GM19452 (cell line): ENCODE data around the gene MYL5.
"Not testable (repeated sequence)": the region's sequence is repeated elsewhere in the genome, so short reads cannot be mapped to it uniquely, and the experiment has no call there.

Source experiments
- ATAC-seq: cut with Tn5 transposase; IDR thresholded peaks from one replicate; pipeline ENCODE4 v1.9.1; 2021; ENCODE audit not compliant: unreplicated experiment

MYL5 gene

DNA sequence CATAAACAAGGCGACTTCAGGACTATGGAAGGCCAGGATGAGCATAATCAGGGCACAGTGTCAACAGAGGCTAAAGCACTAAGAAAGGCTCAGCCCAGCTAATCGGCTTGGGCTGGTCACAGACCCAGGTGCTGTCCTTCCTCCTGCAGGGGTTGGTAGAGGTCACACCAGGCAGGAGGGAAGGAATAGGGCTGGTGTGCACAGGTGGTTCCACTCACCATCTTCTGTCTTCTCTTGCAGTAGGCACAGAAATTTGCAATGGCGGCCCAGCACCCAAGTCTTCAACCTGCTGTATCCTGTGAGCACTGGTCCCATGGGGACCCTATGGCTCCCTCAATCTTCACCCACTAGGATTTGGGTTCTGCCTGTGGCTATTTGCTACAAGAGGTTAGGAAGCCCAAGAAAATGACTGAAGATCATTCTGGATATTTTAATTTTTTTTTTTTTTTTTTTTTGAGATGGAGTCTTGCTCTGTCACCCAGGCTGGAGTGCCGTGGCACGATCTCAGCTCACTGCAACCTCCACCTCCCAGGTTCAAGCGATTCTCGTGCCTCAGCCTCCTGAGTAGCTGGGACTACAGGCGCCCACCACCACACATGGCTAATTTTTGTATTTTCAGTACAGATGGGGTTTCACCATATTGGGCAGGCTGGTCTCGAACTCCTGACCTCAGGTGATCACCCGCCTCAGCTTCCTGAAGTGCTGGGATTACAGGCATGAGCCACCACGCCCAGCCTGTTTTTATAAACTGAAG, 4.4 kb upstream of the MYL5 start:
- ATAC-seq = not testable (repeated sequence)

DNA sequence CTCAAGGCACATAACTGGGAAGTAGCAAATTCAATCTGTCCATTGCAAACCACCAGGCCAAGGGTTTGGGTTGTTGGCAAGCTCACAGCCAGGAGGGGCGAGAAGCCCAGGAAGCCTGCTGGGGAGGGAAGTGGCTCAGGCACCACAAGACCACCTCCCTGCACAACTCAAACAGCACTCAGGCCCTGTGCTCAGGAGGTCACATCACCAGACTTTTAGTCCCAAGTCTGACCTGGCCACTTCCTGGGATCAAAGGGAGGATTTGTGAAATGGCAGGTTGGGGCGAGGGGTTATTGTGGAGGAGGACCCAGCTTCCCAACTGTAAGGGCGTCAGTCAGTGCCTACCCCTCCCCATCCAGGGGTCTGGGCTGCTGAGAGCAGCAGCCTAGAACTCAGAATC, 2.6 kb upstream of the MYL5 start:
- ATAC-seq = no peak

DNA sequence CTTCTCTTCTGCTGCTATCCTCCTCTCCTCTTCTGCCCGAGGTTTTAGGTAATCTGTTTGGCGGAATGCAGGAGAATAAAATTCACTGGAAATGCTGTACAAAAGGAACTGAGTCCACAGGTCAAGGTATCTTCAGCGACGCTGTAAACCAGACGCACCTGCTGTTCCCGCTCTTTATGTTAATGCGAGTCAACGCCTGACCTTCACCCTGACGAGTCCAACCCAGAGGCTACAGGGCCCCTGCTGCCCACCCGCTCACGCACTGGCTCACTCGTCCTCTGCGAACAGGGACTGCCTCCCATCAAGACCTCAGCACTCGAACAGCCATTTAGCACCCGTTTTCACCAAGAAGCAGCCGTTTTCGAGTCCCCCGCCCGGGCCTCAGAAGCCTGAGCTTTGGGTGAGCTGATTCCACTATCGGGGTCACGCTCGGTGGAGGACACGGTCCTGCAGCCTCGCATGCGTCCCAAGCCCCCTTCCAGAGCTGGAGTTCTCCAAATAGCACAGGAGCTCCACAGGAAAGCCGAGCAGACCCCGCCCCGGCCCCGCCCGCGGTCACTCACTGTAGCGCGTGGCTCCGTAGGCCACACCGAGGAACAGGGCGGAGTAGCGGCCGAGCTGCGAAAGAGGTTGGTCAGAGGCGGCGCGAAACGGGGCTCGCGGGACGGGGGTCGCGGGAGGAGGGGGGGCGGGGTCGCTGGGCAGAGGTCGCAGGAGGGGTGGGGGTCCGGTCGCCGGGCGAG, 822 bp upstream of the MYL5 start:
- ATAC-seq = no peak

GRCh38 chr4:675036-675882, 917 bp downstream of the MYL5 start:
- peak; percentile 6 for ATAC-seq

GRCh38 chr4:675980-676870, 1.9 kb downstream of the MYL5 start:
- ATAC-seq = no peak

- ATAC-seq = no peak
Measured at GRCh38 chr4:676871-677235, 2.5 kb downstream of the MYL5 start.

- ATAC-seq = no peak
Measured at GRCh38 chr4:677431-678293, 3.3 kb downstream of the MYL5 start.

DNA sequence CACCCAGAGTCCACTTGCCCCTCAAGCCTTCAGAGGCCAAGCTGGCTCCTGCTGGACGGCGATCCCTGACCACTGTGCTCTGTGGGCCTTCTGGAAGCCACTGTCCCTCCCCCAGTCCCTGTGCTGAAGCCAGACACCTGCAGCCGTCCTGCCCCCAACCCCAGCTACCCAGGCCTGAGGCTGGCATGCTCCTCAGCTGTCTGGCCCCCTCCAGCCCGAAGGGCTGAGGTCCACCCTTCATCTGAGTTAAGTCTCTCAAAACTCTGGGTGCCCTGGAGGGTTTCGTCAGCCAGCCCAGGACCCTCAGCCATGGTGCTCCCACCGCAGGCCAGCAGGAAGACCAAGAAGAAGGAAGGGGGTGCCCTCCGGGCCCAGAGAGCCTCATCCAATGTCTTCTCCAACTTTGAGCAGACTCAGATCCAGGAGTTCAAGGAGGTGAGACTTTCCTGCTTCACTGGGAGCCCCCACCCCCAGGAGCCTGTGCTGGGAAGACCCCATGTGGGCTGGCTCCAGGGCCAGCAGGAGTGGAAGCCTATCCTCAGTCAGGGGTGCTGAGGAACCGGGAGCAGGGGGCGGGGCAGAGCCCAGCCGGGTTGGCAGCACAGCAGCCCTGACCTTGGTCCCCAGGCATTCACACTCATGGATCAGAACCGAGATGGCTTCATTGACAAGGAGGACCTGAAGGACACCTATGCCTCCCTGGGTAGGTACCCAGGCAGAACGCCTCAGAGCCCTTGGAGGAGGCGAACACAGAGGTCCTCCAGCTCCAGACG, 4.2 kb downstream of the MYL5 start:
- no peak for ATAC-seq

- no peak for ATAC-seq
Measured at GRCh38 chr4:679104-679481, 4.8 kb downstream of the MYL5 start.

DNA sequence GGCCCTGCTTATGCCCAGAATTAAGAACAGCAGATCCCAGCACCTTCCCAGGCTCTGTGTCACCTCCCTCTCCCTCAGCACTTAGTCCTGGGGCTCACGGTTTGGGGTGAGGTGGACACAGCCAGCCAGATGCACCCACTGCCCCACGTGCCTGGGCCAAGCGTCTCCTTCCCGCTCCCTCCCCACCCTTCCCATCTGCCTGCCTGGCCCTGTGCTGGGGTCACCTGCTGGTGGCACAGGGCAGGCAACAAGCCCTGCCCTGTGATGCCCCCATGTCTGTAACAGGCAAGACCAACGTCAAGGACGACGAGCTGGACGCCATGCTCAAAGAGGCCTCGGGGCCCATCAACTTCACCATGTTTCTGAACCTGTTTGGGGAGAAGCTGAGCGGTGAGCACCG, 5.3 kb downstream of the MYL5 start:
- ATAC-seq = no peak

DNA sequence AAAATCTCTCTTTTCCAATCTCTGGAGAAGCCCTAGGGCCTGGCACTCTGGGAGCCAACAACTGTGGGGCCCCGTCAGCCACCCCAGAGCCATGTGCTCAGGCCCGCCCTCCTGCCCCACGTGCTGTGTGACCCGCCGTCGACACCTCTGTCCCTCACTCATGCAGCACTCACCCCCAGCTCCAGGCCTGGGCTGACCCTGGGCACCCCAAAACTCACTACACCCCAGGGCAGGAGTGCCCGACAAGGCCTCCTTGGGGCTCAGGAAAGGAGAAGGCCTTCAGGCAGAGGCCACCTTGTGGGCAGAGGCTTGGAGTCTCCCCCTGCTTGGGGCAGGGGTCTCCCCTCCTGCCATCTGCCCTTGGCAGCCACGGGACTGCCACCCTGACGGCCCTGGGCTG, 5.7 kb downstream of the MYL5 start:
- no peak for ATAC-seq

GRCh38 chr4:680551-680927, 6.2 kb downstream of the MYL5 start:
- ATAC-seq = peak; percentile 25

DNA sequence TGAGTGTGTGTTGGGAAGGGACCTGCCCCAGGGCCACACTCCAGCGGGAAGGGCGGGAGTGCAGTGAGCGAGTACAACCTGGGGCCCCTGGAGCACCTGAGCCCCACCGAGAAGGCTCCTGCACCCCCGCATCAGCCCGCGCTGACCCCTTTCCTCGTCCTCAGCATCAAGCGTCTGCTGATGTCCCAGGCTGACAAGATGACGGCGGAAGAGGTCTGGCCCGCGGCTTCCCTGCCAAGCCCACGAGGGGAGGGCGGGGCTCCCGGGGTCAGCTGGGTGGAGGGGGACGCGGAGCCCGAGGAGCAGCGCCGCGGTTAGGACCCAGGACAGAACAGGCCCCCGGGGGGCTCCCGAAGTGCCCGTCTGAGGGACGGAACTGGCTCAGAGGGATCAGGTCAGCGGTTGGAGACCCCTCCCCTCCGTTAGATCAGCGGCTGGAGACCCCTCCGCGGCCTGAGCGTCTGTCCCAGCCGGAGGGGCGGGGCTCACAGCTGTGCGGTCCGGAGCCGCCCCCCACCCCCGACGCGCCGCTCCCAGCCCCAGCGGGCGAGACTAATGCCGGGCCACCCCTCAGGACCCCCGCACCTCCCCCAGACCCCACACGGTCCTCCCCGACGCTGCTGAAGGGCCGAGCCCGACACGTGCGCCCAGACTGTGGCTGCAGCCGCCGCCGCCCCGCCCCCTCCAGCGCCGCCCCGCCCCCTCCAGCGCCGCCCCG, 6.7 kb downstream of the MYL5 start:
- peak; percentile 51 for ATAC-seq

- ATAC-seq = no peak
Measured at GRCh38 chr4:681736-682451, 7.6 kb downstream of the MYL5 start.

- ATAC-seq = no peak
Measured at GRCh38 chr4:682490-683172, 8.3 kb downstream of the MYL5 start.

DNA sequence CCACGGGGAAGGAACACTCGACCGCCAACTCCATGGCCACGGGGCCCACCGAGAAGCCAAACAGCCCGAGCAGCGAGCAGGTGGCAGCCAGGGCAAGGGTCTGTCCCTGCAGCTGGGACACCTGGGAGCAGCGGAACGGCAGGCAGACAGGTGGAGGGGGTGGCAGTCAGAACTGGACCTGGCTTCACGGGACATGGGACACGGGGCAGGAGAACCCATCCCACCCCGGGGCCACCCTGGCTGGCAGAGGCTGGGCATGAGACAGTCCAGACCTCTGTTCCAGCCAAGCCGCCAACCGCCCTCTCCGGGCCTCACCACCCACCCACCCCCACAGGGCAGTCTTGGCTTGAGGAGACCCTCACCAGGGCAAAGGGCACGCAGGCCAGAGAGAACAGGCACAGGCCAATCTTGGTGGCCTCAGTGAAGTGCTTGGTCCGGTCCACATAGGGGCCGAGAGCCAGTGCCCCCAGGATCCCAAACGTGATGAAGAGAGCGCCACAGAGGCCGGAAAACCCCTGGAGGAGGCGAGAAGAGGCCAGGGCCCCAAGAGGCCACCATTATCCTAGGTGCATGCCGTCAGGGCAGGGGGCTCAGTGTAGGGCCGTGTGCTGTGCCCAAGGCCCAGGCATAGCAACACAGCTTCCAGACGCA, 9.0 kb downstream of the MYL5 start:
- no peak for ATAC-seq
